OCI-LY3 (cell line): ENCODE measurements around the gene AGBL4.

ENCODE experiments used
- H2AFZ ChIP-seq: fragments of 200-600, 300-600 bp; shearing (Covaris generic); 2 replicates; pipeline ENCODE4 v1.6.0; 2014; ENCODE audit warnings: antibody characterized with exemption, low read depth, low read length
- H3K27ac ChIP-seq: fragments of 200-600, 300-600 bp; sonication (generic); 2 replicates; pipeline ENCODE4 v1.5.1; 2014; ENCODE audit warnings: mild to moderate bottlenecking, low read length, moderate library complexity, mixed read lengths
- H3K27me3 ChIP-seq: fragments of 200-600, 300-600 bp; sonication (generic); 2 replicates; pipeline ENCODE4 v1.6.1; 2014; ENCODE audit warnings: low read depth, low read length, mixed read lengths
- H3K36me3 ChIP-seq: fragments of 200-600, 300-600 bp; sonication (generic); replicated peaks from 2 replicates; pipeline ENCODE3; 2014; ENCODE audit warnings: low read depth, low read length, mixed read lengths
- H3K4me1 ChIP-seq: fragments of 300-600, 200-600 bp; sonication (generic); 2 replicates; pipeline ENCODE4 v1.6.1; 2014; ENCODE audit warnings: low read length, mixed read lengths
- H3K4me2 ChIP-seq: fragments of 200-600, 300-600 bp; sonication (generic); 2 replicates; pipeline ENCODE4 v1.6.1; 2014; ENCODE audit warnings: low read length, mixed read lengths
- H3K4me3 ChIP-seq: fragments of 300-600, 200-600 bp; sonication (generic); 2 replicates; pipeline ENCODE4 v1.5.1; 2014; ENCODE audit warnings: antibody characterized with exemption, mild to moderate bottlenecking, low read length, moderate library complexity
- H3K79me2 ChIP-seq: fragments of 300-600, 200-600 bp; shearing (Covaris generic); 2 replicates; pipeline ENCODE4 v1.6.1; 2014; ENCODE audit warnings: mild to moderate bottlenecking, low read length, mixed read lengths
- H3K9ac ChIP-seq: fragments of 300-600, 200-600 bp; shearing (Covaris generic); 2 replicates; pipeline ENCODE4 v1.6.0; 2014; ENCODE audit warnings: mild to moderate bottlenecking, low read length, moderate library complexity
- H3K9me3 ChIP-seq: fragments of 200-600, 300-600 bp; shearing (Covaris generic); 2 replicates; pipeline ENCODE4 v1.6.1; 2014; ENCODE audit warnings: low read length, mixed read lengths; ENCODE audit not compliant: insufficient read depth
- H4K20me1 ChIP-seq: fragments of 200-600, 300-600 bp; sonication (generic); 2 replicates; pipeline ENCODE4 v1.6.1; 2016; ENCODE audit warnings: low read length, mixed read lengths; ENCODE audit not compliant: insufficient read depth
- CTCF ChIP-seq: fragments of 200-600, 300-600 bp; sonication (generic); IDR thresholded peaks from 2 replicates; pipeline ENCODE4 v1.5.1; 2014; ENCODE audit warnings: antibody characterized with exemption, low read length, low read depth
- EZH2phosphoT487 ChIP-seq: fragments of 200-600 bp; shearing (Covaris generic); IDR thresholded peaks from 2 replicates; pipeline ENCODE4 v1.6.1; 2018; ENCODE audit warnings: antibody characterized with exemption, mixed run types, low read depth

The AGBL4 gene

DNA sequence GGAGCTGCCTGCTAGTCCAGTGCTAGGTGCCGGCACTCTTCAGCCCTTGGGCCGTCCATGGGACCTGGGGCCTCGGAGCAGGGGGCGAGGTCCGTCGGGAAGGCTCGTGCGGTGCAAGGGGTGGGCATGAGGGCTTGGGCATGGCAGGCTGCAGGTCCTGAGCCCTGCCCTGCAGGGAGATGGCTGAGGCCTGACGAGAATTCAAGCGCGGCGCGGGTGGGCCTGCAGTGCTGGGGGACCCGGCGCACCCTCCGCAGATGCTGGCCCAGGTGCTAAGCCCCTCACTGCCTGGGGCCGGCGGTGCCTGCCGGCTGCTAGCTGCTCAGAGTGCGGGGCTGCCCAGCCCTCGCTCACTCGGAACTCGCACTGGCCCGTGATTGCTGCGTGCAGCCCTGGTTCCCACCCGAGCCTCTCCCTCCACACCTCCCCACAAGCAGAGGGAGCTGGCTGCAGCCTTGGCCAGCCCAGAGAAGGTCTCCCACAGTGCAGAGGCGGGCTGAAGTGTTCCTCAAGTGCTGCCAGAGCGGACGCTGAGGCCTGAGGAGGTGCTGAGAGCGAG is 467.0 kb downstream of the AGBL4 start:
- Histone ChIP-seq H3K4me1 (no peaks in the 10 kb centered on the region), H3K27ac (no peak overlapping the region), H3K79me2 (no peaks in the 10 kb centered on the region), H3K4me2 (no peak overlapping the region), H2AFZ (no peak overlapping the region), H4K20me1 (no peaks in the 10 kb centered on the region), H3K9ac (no peak overlapping the region), H3K36me3 (no peaks in the 10 kb centered on the region), H3K9me3 (no peaks in the 10 kb centered on the region), H3K4me3 (no peak overlapping the region), H3K27me3 (no peaks in the 10 kb centered on the region)
- TF ChIP-seq EZH2phosphoT487 (no peak), CTCF (no peak)

DNA sequence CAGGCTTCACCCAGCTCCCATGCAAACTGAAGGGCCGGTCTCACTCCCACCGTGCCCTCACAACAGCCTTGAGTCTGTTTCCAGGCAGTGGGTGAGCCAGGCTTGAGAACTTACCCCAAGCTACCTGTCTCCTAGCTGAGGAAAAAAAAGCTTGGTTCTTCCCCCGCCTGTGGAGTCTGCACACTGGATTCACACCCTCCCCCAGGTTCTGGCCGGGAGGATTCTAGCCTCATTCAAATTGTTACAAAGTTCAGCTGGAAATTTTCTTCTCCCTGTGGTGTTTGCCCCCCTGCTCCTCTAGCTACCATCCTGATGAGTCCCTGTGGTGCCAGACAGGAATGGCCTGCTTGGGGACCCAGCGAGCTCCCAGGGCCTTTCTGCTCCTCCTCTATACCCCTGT is 471.7 kb downstream of the AGBL4 start:
- Histone ChIP-seq H3K4me1 (no peaks in the 10 kb centered on the region), H3K4me2 (no peak overlapping the region), H2AFZ (no peak overlapping the region), H3K9ac (no peak overlapping the region), H4K20me1 (no peaks in the 10 kb centered on the region), H3K27me3 (no peaks in the 10 kb centered on the region), H3K36me3 (no peaks in the 10 kb centered on the region), H3K4me3 (no peak overlapping the region), H3K79me2 (no peaks in the 10 kb centered on the region), H3K27ac (no peak overlapping the region), H3K9me3 (no peaks in the 10 kb centered on the region)
- TF ChIP-seq CTCF, result no peak
- TF ChIP-seq EZH2phosphoT487, result no peak

GRCh38 chr1:49544615-49545014 is 479.1 kb downstream of the AGBL4 start:
- Histone ChIP-seq H3K79me2 (no peaks in the 10 kb centered on the region), H3K9me3 (no peaks in the 10 kb centered on the region), H3K27ac (no peak overlapping the region), H3K9ac (no peak overlapping the region), H3K4me1 (no peaks in the 10 kb centered on the region), H3K4me2 (no peak overlapping the region), H2AFZ (no peak overlapping the region), H3K27me3 (no peaks in the 10 kb centered on the region), H4K20me1 (no peaks in the 10 kb centered on the region), H3K4me3 (no peak overlapping the region), H3K36me3 (no peaks in the 10 kb centered on the region)
- TF ChIP-seq EZH2phosphoT487 (no peak), CTCF (no peak)

GRCh38 chr1:49541096-49541752 is 482.5 kb downstream of the AGBL4 start:
- Histone ChIP-seq H3K9me3 (no peaks in the 10 kb centered on the region), H3K9ac (no peak overlapping the region)
- no peak for TF ChIP-seq CTCF
- TF ChIP-seq EZH2phosphoT487, result no peak

More at GRCh38 chr1:49541096-49541752, 482.5 kb downstream of the AGBL4 start:
- no peaks in the 10 kb centered on the region for H4K20me1 ChIP-seq
- no peak overlapping the region for H3K4me3 ChIP-seq
- H3K79me2 ChIP-seq, result no peaks in the 10 kb centered on the region
- no peaks in the 10 kb centered on the region for H3K36me3 ChIP-seq
- no peak overlapping the region for H3K4me2 ChIP-seq
- no peaks in the 10 kb centered on the region for H3K4me1 ChIP-seq
- H3K27me3 ChIP-seq, result no peaks in the 10 kb centered on the region
- H2AFZ ChIP-seq, result no peak overlapping the region
- H3K27ac ChIP-seq, result no peak overlapping the region
